Astrocyte (in vitro differentiated cells and primary cell): ENCODE measurements around the gene ABCC3.

Source experiments
- CTCF ChIP-seq: IDR thresholded peaks from 2 replicates; pipeline ENCODE4 v1.5.1; 2011; ENCODE audit warnings: low read depth, mild to moderate bottlenecking, inconsistent platforms, low read length, moderate library complexity; ENCODE audit not compliant: insufficient read depth
- EZH2 ChIP-seq: IDR thresholded peaks from 2 replicates; pipeline ENCODE4 v1.6.1; 2012; ENCODE audit warnings: mild to moderate bottlenecking, low read length, inconsistent platforms; ENCODE audit not compliant: insufficient read depth

DNA sequence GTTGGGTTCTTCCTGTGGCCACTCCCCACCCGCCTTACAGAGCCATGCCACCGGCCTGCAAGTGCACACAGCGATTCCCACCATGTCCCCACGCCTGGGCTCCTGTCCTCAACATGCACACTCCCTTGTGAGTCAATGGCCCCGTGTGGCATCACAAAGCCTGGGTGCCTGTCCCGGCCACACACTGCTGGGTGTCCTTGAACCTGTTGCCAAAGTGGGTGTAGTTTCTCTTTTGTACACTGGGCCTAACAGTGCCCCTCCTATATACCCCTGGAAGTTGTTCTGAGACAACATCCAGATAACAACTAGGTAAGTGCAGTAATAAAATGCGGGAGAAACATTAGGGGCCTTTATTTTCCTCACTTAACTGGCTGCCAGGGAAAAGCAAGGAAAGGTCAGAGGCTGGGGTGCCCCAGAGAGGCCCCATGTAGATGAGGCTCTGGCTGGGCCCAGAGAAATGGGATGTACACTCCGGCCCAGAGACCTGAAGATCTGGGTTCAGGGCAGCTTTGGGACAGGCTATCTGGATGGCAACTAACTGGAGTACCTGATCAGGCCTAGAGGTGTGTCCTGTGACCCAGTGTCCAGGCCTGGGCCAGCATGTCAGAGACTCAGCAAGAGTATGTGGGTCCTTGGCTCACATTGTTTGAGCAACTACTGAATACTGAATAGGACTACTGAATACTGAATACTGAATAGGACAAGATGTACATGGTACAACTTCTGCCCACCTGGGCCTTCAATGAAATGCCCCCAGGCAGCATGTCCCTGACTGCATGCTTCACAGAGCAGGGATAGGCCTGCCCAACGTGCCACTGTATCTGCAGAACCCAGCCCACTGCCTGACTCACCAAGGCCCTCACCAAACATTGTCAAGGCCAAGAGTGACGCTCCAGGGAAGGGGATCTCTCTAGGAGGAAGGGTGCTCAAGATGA, 8.3 kb downstream of the ABCC3 start:
- no peak for TF ChIP-seq CTCF
- no peak for TF ChIP-seq EZH2
